B cell (primary cell): Measurements from ENCODE around the gene PMPCA. TPM values are rescaled to one million over a fixed set of nuclear protein-coding genes. Genes with fewer than 3 reads are reported as not detected.

Source experiments
- ATAC-seq: fragments of 200-7000 bp; cut with Tn5 transposase; one replicate; pipeline ENCODE4 v1.10.0; 2021; ENCODE audit warnings: low read depth, mild to moderate bottlenecking, moderate number of reproducible peaks, moderate library complexity
- CTCF ChIA-PET: fragments of 350-600 bp; sonication (Branson Sonifier 250); formaldehyde crosslinking; loops from one replicate; lab custom pipeline; 2021; ENCODE audit warnings: antibody characterized with exemption, inconsistent platforms; lab: Charles Lee
- POLR2A ChIA-PET: fragments of 350-600 bp; sonication (Branson Sonifier 250); formaldehyde crosslinking; loops from one replicate; lab custom pipeline; 2021; ENCODE audit warnings: antibody characterized with exemption; lab: Charles Lee
- DNase-seq: peaks from one replicate; pipeline ENCODE4 v3.0.0; 2013
- H2AFZ ChIP-seq: 2 replicates; pipeline ENCODE4 v1.6.1; 2012; ENCODE audit warnings: mild to moderate bottlenecking, low read depth, low read length; ENCODE audit not compliant: insufficient read depth, poor library complexity, severe bottlenecking
- H3K27ac ChIP-seq, 2 donors: 1 replicate in 1 of 2; 2 replicates in 1 of 2; pipeline ENCODE4 v1.5.1; 2012 to 2013; ENCODE audit warnings: low read length in 2 of 2, mild to moderate bottlenecking in 2 of 2, moderate library complexity in 1 of 2
- H3K27me3 ChIP-seq, 4 experiments: fragments of 200-600 bp in 1 of 4; sonication (generic) in 1 of 4; replicated peaks in 1 of 4; 1 replicate in 2 of 4; 2 replicates in 2 of 4; pipeline versions ENCODE4 v1.6.1 to v1.7.0; 2013 to 2016; ENCODE audit warnings: low read length in 3 of 4, mild to moderate bottlenecking in 2 of 4, mixed read lengths in 1 of 4, moderate library complexity in 1 of 4; ENCODE audit not compliant: insufficient read depth in 4 of 4, control insufficient read depth in 3 of 4; ENCODE audit errors: control extremely low read depth in 1 of 4
- H3K36me3 ChIP-seq, 2 experiments: replicated peaks in 1 of 2; 1 replicate in 1 of 2; 2 replicates in 1 of 2; pipeline versions ENCODE4 v1.6.1 to v1.7.1; 2013; ENCODE audit warnings: low read length in 1 of 2; ENCODE audit not compliant: insufficient read depth in 2 of 2, control insufficient read depth in 1 of 2; ENCODE audit errors: control extremely low read depth in 1 of 2, extremely low read depth in 1 of 2
- H3K4me1 ChIP-seq, 2 donors: fragments of 200-600 bp in 1 of 2; sonication (generic) in 1 of 2; 1 replicate in 1 of 2; 2 replicates in 1 of 2; pipeline versions ENCODE4 v1.5.1 to v1.6.1; 2013 to 2017; ENCODE audit warnings: low read length in 2 of 2; ENCODE audit not compliant: control insufficient read depth in 2 of 2, insufficient read depth in 2 of 2
- H3K4me2 ChIP-seq: replicated peaks from 2 replicates; pipeline ENCODE3; 2012; ENCODE audit warnings: mild to moderate bottlenecking, low read depth, low read length; ENCODE audit not compliant: poor library complexity, severe bottlenecking
- H3K4me3 ChIP-seq, 5 experiments: fragments of 200-600 bp in 1 of 5; sonication (generic) in 1 of 5; 1 replicate in 3 of 5; 2 replicates in 2 of 5; pipeline versions ENCODE4 v1.5.1 to v1.7.0; 2011 to 2016; ENCODE audit warnings: low read length in 4 of 5, mild to moderate bottlenecking in 4 of 5, low read depth in 2 of 5, control low read depth in 1 of 5, moderate library complexity in 1 of 5; ENCODE audit not compliant: insufficient read depth in 1 of 5; ENCODE audit errors: control extremely low read depth in 1 of 5, extremely low read depth in 1 of 5
- H3K79me2 ChIP-seq: fragments of 200-600 bp; sonication (generic); one replicate; pipeline ENCODE4 v1.6.0; 2016; ENCODE audit warnings: low read length; ENCODE audit not compliant: control insufficient read depth, insufficient read depth
- H3K9ac ChIP-seq: fragments of 200-600 bp; sonication (generic); 2 replicates; pipeline ENCODE4 v1.6.1; 2017; ENCODE audit warnings: mild to moderate bottlenecking, low read length, moderate library complexity
- H3K9me3 ChIP-seq, 3 donors: one replicate each; pipeline versions ENCODE4 v1.6.1 to v1.7.1; 2013; ENCODE audit warnings: low read length in 2 of 3; ENCODE audit not compliant: control insufficient read depth in 2 of 3, insufficient read depth in 1 of 3; ENCODE audit errors: control extremely low read depth in 1 of 3
- H4K20me1 ChIP-seq: 2 replicates; pipeline ENCODE4 v1.6.0; 2012; ENCODE audit warnings: mild to moderate bottlenecking, low read length; ENCODE audit not compliant: insufficient read depth, control insufficient read depth, poor library complexity, severe bottlenecking
- H3K27ac Mint-ChIP-seq: one replicate; pipeline ENCODE4 v1.8.0; 2021; ENCODE audit warnings: mixed read lengths
- H3K27me3 Mint-ChIP-seq: one replicate; pipeline ENCODE4 v1.8.0; 2021; ENCODE audit warnings: mixed read lengths
- H3K4me1 Mint-ChIP-seq: one replicate; pipeline ENCODE4 v1.8.0; 2021; ENCODE audit warnings: mixed read lengths
- H3K4me3 Mint-ChIP-seq: one replicate; pipeline ENCODE4 v1.8.0; 2021; ENCODE audit warnings: mixed read lengths
- H3K9me3 Mint-ChIP-seq: one replicate; pipeline ENCODE4 v1.8.0; 2022; ENCODE audit warnings: mixed read lengths; ENCODE audit not compliant: insufficient read depth
- EZH2 ChIP-seq: IDR thresholded peaks from 2 replicates; pipeline ENCODE4 v1.6.1; 2012; ENCODE audit warnings: borderline replicate concordance, low read depth, mild to moderate bottlenecking, moderate library complexity, low read length; ENCODE audit not compliant: insufficient read depth, poor library complexity, severe bottlenecking
- WGBS: methylation state at CpG from one replicate; pipeline ENCODE4 v1.1.5; 2013; ENCODE audit warnings: missing lambda C conversion rate; ENCODE audit not compliant: insufficient coverage; 5-methylcytosine and 5-hydroxymethylcytosine counted together
- intact Hi-C: fragments of 100-400 bp; cut with micrococcal nuclease; formaldehyde crosslinking; loops from one replicate; pipeline ENCODE4 v1.10.0; 2022
- polyA plus RNA-seq: library from polyadenylated mRNA; depleted of rRNA; stranded (reverse); fragments of >200 nt; gene quantifications from 2 replicates; pipeline ENCODE4 v1.2.3, GENCODE V29; 2012
- total RNA-seq, 2 donors: library from RNA; stranded (reverse); fragments of 120-200 nt in 1 of 2; gene quantifications; 1 replicate in 1 of 2; 2 replicates in 1 of 2; pipeline versions ENCODE4 v1.2.3 to v1.2.4, GENCODE V29; 2013 to 2022
- TF ChIP-seq, protein P1 (sequence below): fragments of 200-600 bp; IDR thresholded peaks from one replicate; pipeline ENCODE4 v1.8.0; 2022; ENCODE audit warnings: antibody characterized with exemption, mild to moderate bottlenecking

Gene PMPCA
- total and polyA plus RNA-seq, 2 donors (not counting 1 experiment from before 2014, with no cell fraction given): 64.4 to 72.2 TPM

DNA sequence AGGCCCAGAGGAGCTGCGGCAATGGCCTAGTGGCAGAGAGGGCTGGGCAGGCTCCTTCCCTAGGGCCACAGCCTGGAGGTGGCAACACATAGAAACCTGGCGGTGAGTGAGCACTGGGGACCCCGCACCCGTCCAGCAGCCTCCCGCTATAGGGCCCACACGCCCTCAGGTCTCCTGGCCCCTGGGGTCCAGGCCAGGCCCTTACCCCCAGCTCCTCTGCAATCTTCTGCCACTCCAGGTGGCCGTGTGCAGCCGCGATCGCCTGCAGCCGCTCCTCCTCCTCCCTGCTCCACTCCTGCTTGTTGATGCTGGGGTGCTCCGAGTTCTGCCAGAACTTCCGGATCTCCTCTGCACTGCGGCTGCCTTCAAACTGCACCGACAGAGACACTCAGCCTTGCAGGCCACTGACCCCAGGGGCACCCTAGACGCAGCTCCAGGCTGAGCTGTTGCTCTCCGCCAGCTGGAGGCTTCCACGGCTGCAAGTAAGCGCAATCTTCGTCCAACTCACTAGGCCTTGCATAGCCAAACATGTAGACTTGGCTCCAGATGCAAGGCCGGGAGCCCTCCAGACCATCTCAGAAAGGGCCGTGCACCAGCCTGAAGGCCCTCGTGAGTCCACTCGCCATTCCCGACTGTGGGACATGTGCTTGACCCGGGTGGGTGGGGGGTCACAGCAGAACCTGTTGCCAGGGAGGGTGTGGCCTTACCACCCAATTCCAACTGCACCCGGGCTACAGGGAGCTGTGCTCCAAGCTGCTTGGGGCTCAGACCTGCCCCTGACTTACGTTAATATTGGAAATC lies 18.5 kb upstream of the PMPCA start:
- WGBS: 98% methylated on average over 28 of the region's 28 CpGs
- ATAC-seq (no peak), DNase-seq (no peak)
- Histone ChIP-seq H3K9ac (no peak overlapping the region), H3K79me2 (peaks cover 9% of the 10 kb centered on the region), H2AFZ (no peak overlapping the region), H3K4me1 (no peaks in the 10 kb centered on the region), H3K36me3 (peaks cover 1 to 85% of the 10 kb centered on the region in 2 experiments), H3K27me3 (no peaks in the 10 kb centered on the region), H3K4me3 (no peak overlapping the region), H3K9me3 (no peaks in the 10 kb centered on the region), H4K20me1 (peaks cover 2% of the 10 kb centered on the region), H3K27ac (no peak overlapping the region), H3K4me2 (no peak overlapping the region)
- H3K27me3 Mint-ChIP-seq: no peaks in the 10 kb centered on the region
- no peak overlapping the region for H3K4me3 Mint-ChIP-seq
- H3K27ac Mint-ChIP-seq: no peak overlapping the region
- no peak for TF ChIP-seq EZH2
- TF ChIP-seq, protein P1, sequence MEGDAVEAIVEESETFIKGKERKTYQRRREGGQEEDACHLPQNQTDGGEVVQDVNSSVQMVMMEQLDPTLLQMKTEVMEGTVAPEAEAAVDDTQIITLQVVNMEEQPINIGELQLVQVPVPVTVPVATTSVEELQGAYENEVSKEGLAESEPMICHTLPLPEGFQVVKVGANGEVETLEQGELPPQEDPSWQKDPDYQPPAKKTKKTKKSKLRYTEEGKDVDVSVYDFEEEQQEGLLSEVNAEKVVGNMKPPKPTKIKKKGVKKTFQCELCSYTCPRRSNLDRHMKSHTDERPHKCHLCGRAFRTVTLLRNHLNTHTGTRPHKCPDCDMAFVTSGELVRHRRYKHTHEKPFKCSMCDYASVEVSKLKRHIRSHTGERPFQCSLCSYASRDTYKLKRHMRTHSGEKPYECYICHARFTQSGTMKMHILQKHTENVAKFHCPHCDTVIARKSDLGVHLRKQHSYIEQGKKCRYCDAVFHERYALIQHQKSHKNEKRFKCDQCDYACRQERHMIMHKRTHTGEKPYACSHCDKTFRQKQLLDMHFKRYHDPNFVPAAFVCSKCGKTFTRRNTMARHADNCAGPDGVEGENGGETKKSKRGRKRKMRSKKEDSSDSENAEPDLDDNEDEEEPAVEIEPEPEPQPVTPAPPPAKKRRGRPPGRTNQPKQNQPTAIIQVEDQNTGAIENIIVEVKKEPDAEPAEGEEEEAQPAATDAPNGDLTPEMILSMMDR: no peak
- intact Hi-C loops: no loop called here
- POLR2A ChIA-PET: interaction anchor here (1.1 kb wide), 1 partner anchor 12 kb away, joined by 3 read pairs; no protein-coding TSS in a partner anchor
- H3K4me1 Mint-ChIP-seq: no peaks in the 10 kb centered on the region
- H3K9me3 Mint-ChIP-seq: no peaks in the 10 kb centered on the region
- CTCF ChIA-PET: no interaction called here
